Karpas-422 (cell line): ENCODE data around the gene BCL2L11. TPM values are rescaled to one million over a fixed set of nuclear protein-coding genes. Genes with fewer than 3 reads are reported as not detected.

Experiments used
- DNase-seq: peaks from one replicate; pipeline ENCODE4 v3.0.0-alpha.2; 2015
- H2AFZ ChIP-seq: fragments of 200-600 bp; sonication (generic); 2 replicates; pipeline ENCODE4 v1.6.1; 2014; ENCODE audit warnings: antibody characterized with exemption, low read length, mixed read lengths
- H3K27ac ChIP-seq: fragments of 200-600 bp; sonication (generic); 2 replicates; pipeline ENCODE4 v1.5.1; 2014; ENCODE audit warnings: mild to moderate bottlenecking, low read length, moderate library complexity
- H3K27me3 ChIP-seq: fragments of 200-600 bp; sonication (generic); 2 replicates; pipeline ENCODE4 v1.6.1; 2014; ENCODE audit warnings: low read length, mixed read lengths
- H3K36me3 ChIP-seq: fragments of 200-600 bp; sonication (generic); 2 replicates; pipeline ENCODE4 v1.6.1; 2014; ENCODE audit warnings: low read length, mixed read lengths; ENCODE audit not compliant: insufficient read depth
- H3K4me1 ChIP-seq: fragments of 200-600 bp; sonication (generic); 2 replicates; pipeline ENCODE4 v1.6.1; 2014; ENCODE audit warnings: mild to moderate bottlenecking, low read length, mixed read lengths
- H3K4me2 ChIP-seq: fragments of 200-600 bp; sonication (generic); 2 replicates; pipeline ENCODE4 v1.6.1; 2014; ENCODE audit warnings: low read length, low read depth, mild to moderate bottlenecking; ENCODE audit not compliant: poor library complexity, severe bottlenecking
- H3K4me3 ChIP-seq: fragments of 200-600 bp; sonication (generic); 2 replicates; pipeline ENCODE4 v1.5.1; 2014; ENCODE audit warnings: mild to moderate bottlenecking, antibody characterized with exemption, low read length, mixed read lengths
- H3K79me2 ChIP-seq: fragments of 200-600 bp; sonication (generic); 2 replicates; pipeline ENCODE4 v1.6.1; 2014; ENCODE audit warnings: mild to moderate bottlenecking, low read length, mixed read lengths
- H3K9ac ChIP-seq: fragments of 200-600 bp; sonication (generic); 2 replicates; pipeline ENCODE4 v1.6.0; 2014; ENCODE audit warnings: low read length
- H3K9me2 ChIP-seq: fragments of 200-600 bp; sonication (generic), shearing (Covaris generic); replicated peaks from 2 replicates; pipeline ENCODE4 v1.6.0; 2014; ENCODE audit warnings: mild to moderate bottlenecking, low read length, moderate library complexity; ENCODE audit not compliant: insufficient read depth
- H3K9me3 ChIP-seq: fragments of 300-700, 200-600 bp; sonication (generic); 2 replicates; pipeline ENCODE4 v1.6.1; 2014; ENCODE audit warnings: low read length, mixed read lengths
- H4K20me1 ChIP-seq: fragments of 200-600 bp; sonication (generic); 2 replicates; pipeline ENCODE4 v1.6.1; 2014; ENCODE audit warnings: mild to moderate bottlenecking, antibody characterized with exemption, low read length, low read depth; ENCODE audit not compliant: insufficient read depth
- total RNA-seq: library from RNA; depleted of rRNA; stranded (reverse); fragments of >200 nt; shearing (Covaris generic); gene quantifications from 2 replicates; pipeline ENCODE4 v1.2.3, GENCODE V29; 2014; ENCODE audit warnings: low replicate concordance

The BCL2L11 gene
- total RNA-seq, 1 experiment from 2014 or later, result 51.9 TPM

DNA sequence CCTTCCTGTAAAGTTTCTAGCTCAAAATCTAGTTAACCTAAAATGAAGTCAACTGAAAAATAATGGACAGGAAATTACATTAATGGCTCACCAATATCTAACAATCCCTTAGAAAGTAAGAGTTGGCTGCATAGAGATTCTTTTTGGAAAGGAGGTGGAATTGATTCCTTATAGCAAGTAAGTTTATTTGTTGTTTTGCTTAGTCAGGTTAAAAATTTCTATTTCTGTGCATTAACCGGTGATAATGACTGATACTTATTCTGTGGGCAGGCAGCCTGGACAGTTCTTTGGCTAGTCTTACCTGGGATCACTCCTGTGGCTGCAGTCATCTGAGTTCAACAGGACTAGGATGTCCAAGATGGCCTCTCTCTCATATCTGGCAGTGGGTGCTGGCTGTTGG lies 6.9 kb upstream of the BCL2L11 start:
- Histone ChIP-seq H3K9ac (no peak overlapping the region), H2AFZ (no peak overlapping the region), H3K4me1 (peaks cover 42% of the 10 kb centered on the region), H3K9me3 (no peaks in the 10 kb centered on the region), H3K9me2 (no peaks in the 10 kb centered on the region), H3K4me3 (no peak overlapping the region), H4K20me1 (no peaks in the 10 kb centered on the region), H3K79me2 (no peaks in the 10 kb centered on the region), H3K4me2 (no peak overlapping the region), H3K27me3 (no peaks in the 10 kb centered on the region; the same call in 1 of the 2 replicates), H3K27ac (no peak overlapping the region), H3K36me3 (no peaks in the 10 kb centered on the region)
- no peak for DNase-seq

DNA sequence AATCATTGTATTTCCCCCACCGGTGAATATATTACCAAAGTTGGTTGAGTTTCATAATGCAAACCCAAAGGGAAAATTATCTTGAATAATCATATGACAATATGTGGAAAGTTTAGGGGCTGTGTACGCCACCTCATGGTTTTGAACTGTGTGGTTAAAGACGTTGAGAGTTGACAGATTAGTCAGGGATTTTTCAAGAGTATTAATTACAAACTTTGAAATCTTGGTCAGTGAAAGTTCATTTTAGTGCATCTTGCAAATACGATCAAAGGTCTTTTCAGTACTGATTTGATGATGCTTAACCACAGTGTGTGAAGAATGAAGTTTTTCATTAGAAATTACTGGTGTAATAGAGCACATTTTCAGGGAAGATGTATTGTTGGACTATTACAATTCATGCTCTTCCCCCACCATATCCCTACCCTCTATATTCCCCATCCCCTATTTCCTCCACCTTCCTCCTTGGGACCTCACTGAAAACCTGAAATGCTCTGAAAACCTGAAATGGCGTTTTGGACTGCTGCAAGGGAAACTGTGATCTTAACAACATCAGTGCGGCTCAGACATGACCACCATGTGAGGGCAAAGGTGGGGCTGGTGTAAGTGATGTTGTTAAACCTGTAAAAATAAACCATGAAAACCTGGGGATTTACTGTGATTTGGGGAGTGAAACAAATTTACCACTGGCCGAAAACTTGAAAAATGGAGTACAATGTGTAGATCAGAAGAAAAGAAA lies 4.5 kb upstream of the BCL2L11 start:
- Histone ChIP-seq H3K4me2 (no peak overlapping the region), H3K79me2 (peaks cover 3% of the 10 kb centered on the region)

DNA sequence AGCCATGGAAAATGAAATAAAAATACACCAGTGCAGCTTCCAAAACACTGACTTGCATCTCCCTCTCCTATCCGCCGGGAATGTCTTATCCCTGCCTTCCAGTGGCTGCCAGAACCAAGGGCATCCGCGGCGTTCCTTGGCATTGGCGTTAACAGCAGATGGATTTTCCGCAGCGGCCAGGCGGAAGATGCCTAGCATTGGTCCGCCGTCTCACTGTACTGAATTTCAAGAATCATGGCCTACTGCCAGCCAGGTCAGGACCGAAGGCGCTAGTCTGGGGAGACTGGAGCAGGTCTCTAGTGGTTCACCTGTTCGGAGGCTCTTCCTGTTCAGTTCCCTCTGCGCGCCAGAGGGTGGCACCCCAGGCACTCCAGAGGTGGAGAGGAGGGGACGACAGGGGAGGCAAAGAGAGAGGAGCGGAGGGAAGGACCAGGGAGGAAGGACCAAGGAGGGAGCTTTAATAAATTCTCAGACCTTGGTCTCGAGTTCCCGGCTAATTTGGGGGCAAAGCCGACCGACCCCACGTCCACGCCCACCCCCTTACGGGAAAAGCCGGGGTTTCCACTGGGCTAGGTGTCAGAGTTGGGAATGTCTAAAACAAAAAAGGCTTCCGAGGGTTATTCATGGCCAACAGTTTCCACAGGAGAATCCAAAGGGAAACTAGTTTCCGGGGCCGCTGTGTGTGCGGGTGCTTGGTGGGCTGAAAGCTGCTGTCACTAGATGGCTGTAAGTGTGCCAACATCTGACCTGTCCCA lies 3.7 kb upstream of the BCL2L11 start:
- Histone ChIP-seq H3K9me3 (no peaks in the 10 kb centered on the region), H3K36me3 (0 out of 2 replicates have a peak, but pooled peaks cover 4% of the 10 kb centered on the region), H3K4me2 (peak overlapping the region; percentile 92), H3K9ac (peak overlapping the region; percentile 87), H4K20me1 (peaks cover 11% of the 10 kb centered on the region), H3K27ac (no peak overlapping the region), H2AFZ (no peak overlapping the region; the same call in 1 of the 2 replicates), H3K79me2 (peaks cover 12% of the 10 kb centered on the region), H3K9me2 (no peaks in the 10 kb centered on the region), H3K4me1 (peaks cover 58% of the 10 kb centered on the region), H3K27me3 (no peaks in the 10 kb centered on the region; the same call in 1 of the 2 replicates), H3K4me3 (peak overlapping the region; percentile 97)
- peak; percentile 91 for DNase-seq

More for the DNA sequence above, 4.5 kb upstream of the BCL2L11 start:
- Histone ChIP-seq H3K27ac (no peak overlapping the region), H3K4me1 (peaks cover 58% of the 10 kb centered on the region), H3K4me3 (no peak overlapping the region), H3K9me2 (no peaks in the 10 kb centered on the region), H3K27me3 (no peaks in the 10 kb centered on the region; the same call in 1 of the 2 replicates), H2AFZ (no peak overlapping the region), H3K36me3 (no peaks in the 10 kb centered on the region), H3K9me3 (no peaks in the 10 kb centered on the region), H3K9ac (no peak overlapping the region), H4K20me1 (peaks cover 3% of the 10 kb centered on the region)
- DNase-seq, result no peak

DNA sequence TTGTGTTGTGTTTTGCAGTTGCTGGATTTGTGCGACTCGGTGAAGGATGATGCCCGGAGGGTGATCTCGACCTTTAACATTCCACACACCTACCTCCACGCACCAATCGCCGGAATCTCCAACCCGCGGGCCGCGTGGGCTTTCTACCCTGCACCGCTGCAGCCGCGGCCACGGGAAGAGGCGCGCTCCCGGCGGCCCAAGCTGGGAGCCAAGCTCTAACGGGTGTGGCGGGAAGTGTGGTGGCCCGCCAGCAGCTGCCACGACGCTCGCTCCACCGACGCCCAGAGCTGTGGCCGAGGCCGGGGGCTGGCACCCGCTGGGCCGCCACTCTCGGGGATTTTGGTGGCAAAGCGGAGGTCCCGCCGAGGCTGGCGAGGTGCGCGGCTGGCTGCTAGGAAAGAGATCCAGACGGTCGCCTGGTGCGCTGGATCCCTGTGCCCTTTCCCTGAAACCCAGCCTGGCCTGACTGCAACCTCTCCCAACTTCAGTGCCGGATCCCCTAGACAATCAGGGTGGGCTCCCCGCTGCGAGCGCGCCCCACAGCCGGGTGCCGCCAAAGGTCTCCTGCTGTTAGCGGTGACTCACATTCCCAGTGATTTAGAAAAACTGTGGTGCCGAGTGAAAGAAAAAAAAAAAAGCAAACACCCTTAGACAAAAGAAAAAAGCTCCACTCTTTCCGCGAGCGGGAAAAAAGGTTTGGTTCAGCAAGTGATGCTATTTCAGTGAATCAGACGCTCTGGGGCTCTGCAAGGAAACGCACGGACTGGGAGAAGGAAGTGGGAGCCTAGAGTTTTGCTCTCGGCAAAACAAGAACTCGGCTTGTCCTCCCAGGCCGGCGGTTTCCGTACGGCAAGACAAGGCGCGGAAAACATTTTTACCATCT lies 2.9 kb upstream of the BCL2L11 start:
- no peaks in the 10 kb centered on the region for H3K9me2 ChIP-seq
- no peaks in the 10 kb centered on the region; the same call in 1 of the 2 replicates for H3K27me3 ChIP-seq
- DNase-seq, result peak; percentile 69
- peak overlapping the region; percentile 97 for H3K4me3 ChIP-seq
- H3K4me2 ChIP-seq, result peak overlapping the region; percentile 92
- peak overlapping the region; percentile 87 for H3K9ac ChIP-seq
- H3K27ac ChIP-seq, result no peak overlapping the region
- peaks cover 4% of the 10 kb centered on the region; the same call in 1 of the 2 replicates for H3K36me3 ChIP-seq
- H4K20me1 ChIP-seq, result peaks cover 16% of the 10 kb centered on the region
- H3K79me2 ChIP-seq, result peaks cover 18% of the 10 kb centered on the region
- H3K9me3 ChIP-seq, result no peaks in the 10 kb centered on the region
- no peak overlapping the region; the same call in 1 of the 2 replicates for H2AFZ ChIP-seq
- H3K4me1 ChIP-seq, result peaks cover 58% of the 10 kb centered on the region

DNA sequence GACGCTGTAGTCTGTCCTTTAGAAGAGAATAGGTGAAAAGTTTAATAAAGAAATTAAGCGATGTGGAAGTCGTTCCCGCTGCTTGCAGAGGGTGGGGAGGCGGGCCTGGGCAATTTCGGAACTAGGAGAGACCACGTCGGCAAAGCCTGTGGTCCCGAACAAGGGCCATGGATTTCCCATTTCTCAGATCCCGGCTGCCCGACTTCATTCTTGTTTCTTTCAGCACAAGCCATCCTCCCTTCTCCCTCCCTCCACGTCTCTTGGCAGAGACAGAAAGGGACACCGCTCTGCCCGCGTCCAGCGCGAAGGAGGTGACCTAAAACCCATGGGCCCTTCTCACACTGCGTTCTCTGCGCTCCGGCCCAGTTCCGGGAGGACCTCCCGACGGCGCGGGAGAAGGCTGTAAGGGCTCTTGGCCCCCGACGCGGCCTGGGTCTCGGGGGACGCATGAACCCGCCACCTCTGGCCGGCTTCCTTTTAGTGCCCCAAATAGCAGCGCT lies 2.2 kb upstream of the BCL2L11 start:
- peak overlapping the region; percentile 36; the same call in 1 of the 2 replicates for H2AFZ ChIP-seq
- peaks cover 62% of the 10 kb centered on the region for H3K4me1 ChIP-seq
- H3K79me2 ChIP-seq, result peaks cover 24% of the 10 kb centered on the region
- DNase-seq, result peak; percentile 66
- H3K9me2 ChIP-seq, result no peaks in the 10 kb centered on the region
- no peaks in the 10 kb centered on the region; the same call in 1 of the 2 replicates for H3K27me3 ChIP-seq
- no peak overlapping the region for H3K27ac ChIP-seq
- H3K36me3 ChIP-seq, result peaks cover 5% of the 10 kb centered on the region
- peak overlapping the region; percentile 87 for H3K9ac ChIP-seq
- H3K4me3 ChIP-seq, result peak overlapping the region; percentile 97
- H4K20me1 ChIP-seq, result peaks cover 23% of the 10 kb centered on the region
- H3K4me2 ChIP-seq, result peak overlapping the region; percentile 92
- no peaks in the 10 kb centered on the region for H3K9me3 ChIP-seq

DNA sequence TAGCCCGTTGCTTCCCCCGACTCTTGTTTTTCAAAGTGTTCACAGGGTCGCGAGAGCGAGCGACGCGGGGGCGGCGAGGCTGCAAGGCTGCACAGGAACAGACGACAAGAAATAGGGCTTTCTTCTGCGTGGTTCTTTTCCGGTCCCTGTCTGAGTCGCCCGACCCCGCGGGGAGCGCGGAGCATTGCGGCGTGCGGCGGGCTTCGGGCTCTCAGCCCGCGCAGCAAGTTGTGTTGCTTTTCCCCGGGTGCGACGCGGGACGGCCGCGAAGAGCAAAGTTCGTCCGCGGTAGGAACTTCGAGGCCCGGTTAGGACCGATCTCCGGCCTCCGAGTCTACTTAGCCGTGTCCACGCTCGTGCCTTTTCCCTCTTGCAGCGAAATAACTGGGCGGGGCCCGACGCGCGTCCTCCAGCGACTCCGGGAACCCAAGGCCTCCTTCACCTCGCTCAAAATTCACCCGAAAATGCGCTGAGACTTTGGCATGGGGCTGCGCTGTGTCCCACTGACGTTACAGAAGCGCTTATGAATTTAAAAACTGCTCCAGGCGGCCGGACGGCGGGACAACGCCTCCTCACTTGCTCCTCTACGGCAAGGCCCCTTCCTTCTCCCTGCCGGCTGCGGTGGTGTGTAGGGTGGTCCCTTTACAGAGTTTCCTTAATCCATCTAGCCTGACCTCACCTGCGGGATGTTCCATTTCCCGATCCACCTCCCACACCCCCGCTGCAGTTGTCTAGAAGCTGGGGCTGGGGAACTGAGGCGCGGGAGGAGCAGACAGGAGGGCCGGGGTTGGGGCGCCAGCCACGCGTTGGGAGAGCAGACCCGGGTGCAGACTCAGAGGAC lies 1.5 kb upstream of the BCL2L11 start:
- peak; percentile 69 for DNase-seq
- peaks cover 11% of the 10 kb centered on the region for H3K36me3 ChIP-seq
- H3K9ac ChIP-seq, result peak overlapping the region; percentile 87
- peak overlapping the region; percentile 97 for H3K4me3 ChIP-seq
- H4K20me1 ChIP-seq, result peaks cover 29% of the 10 kb centered on the region
- peaks cover 31% of the 10 kb centered on the region for H3K79me2 ChIP-seq
- no peaks in the 10 kb centered on the region for H3K9me2 ChIP-seq
- H3K9me3 ChIP-seq, result no peaks in the 10 kb centered on the region
- H3K27me3 ChIP-seq, result no peaks in the 10 kb centered on the region; the same call in 1 of the 2 replicates
- H3K4me1 ChIP-seq, result peaks cover 69% of the 10 kb centered on the region
- H3K4me2 ChIP-seq, result peak overlapping the region; percentile 92
- H3K27ac ChIP-seq, result no peak overlapping the region; the same call in 1 of the 2 replicates
- H2AFZ ChIP-seq, result peak overlapping the region; percentile 36; the same call in 1 of the 2 replicates

DNA sequence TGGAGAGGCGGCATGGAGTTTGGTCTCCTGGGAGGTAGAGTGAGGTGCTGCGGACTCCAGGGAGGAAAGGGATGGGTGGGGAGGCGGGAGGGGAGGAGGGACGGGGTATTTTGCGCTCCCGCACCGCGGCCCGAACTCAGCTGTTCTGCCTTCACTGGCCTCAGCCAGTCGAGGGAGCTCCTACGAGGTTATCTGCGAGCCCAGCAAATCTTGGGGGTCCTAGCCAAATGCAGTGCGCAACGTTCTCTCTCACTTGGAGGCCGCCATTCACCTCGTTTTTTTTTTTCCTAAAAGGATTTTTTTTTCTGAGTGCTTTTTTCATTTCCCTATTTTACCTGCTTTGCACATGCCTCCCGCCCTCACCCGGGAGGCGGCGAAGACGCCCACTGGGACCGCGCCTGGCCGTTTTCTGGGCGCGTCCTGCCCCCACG lies 877 bp upstream of the BCL2L11 start:
- Histone ChIP-seq H3K9me2 (no peaks in the 10 kb centered on the region), H3K79me2 (peaks cover 38% of the 10 kb centered on the region), H3K4me1 (peaks cover 70% of the 10 kb centered on the region), H3K4me2 (peak overlapping the region; percentile 92), H3K27me3 (no peaks in the 10 kb centered on the region; the same call in 1 of the 2 replicates), H2AFZ (peak overlapping the region; percentile 36; the same call in 1 of the 2 replicates), H3K9me3 (no peaks in the 10 kb centered on the region), H4K20me1 (peaks cover 34% of the 10 kb centered on the region), H3K27ac (peak overlapping the region; percentile 76), H3K4me3 (peak overlapping the region; percentile 97), H3K9ac (peak overlapping the region; percentile 87), H3K36me3 (peaks cover 15% of the 10 kb centered on the region)
- DNase-seq, result no peak
